ENCODE results near the gene SYNDIG1.

DNA sequence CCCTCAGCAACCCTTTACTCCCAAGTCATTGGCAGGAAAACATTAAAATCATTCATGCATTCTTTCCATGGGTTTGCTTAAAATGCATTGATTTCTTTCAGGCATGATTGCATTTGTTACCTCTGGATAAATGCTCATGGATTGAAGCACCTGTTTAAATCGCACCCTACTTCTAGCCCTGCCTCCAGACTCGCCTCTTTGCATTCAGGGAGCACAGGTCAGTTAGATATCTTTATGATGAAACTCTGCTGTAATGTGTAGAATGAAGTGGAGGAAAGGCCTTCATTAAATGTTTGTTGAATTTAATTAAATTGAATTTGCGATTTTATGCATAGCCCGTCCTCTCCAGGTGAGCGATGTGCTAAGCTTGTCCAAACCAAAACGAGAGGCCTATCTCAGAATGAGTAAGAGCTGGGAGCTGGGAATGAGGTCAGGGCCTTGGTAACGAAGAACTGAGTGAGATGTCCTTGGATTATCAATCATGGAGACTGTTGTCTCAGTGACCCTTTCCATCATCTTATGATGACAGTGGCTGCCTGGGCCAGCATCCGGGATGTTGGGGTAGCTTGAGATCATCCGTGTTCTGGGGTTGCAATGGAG, 210.1 kb downstream of the SYNDIG1 start:
- no peak for TF ChIP-seq POLR2AphosphoS5 (IDR thresholded peaks at IDR 0.05; ENCODE audit: borderline replicate concordance, low read depth, low read length)
- TF ChIP-seq EZH2 (IDR thresholded peaks at IDR 0.05) = no peak
- TF ChIP-seq FOXP2 (optimal IDR thresholded peaks at IDR 0.05; ENCODE audit: control extremely low read depth, extremely low read length, insufficient read depth) = no peak
